NK-92 treated with Interleukin-12 subunit alpha and Interleukin-12 subunit beta, amount 100 ng/mL, for 24 hours (cell line): Measurements from ENCODE around the gene HDAC7.
A peak's percentile ranks its signal among the peaks of the same experiment; 100 is the strongest.

Source experiments
- DNase-seq: peaks from one replicate; lab custom pipeline; 2025; lab: John Stamatoyannopoulos, UW

The HDAC7 gene

DNA sequence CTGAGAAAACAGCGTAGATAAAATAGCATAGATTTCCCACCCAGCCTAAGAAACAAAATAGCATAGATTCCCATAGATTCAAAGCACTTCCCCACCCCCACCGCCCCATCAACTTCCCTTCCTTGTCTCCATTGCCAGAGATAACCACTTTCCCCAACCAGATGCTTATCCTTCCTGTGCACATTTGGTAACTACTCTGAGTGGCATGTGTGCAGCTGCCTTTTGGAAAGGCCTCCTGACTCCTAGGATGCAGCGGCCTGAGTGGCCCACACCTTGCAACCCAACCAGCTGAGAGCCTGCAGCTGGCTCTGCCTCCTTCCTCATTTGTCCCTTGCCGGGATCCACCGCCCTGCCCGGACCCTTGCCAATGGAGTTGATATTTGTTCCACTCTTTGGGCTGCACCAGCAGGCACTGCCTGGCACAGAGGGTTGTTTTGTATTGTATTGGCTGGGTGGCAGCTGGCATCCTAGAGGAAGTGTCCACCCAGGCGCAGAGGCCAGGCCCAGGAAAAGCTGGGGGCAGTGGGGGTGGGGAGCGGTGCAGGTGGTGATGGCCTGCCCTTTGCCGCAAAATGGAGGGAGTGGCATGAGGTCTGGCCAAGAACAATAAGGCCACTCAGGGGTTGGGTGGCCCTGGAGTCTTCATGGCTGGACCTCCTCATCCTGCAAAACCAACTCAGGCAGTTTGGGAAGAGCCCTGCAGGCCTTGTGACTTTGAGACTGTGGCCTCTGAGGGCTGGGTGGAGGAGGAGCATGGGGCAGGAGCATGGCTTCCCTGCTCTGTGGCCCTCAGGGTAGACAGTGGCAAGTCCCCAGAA lies 41.8 kb downstream of the HDAC7 start:
- no peak for DNase-seq

DNA sequence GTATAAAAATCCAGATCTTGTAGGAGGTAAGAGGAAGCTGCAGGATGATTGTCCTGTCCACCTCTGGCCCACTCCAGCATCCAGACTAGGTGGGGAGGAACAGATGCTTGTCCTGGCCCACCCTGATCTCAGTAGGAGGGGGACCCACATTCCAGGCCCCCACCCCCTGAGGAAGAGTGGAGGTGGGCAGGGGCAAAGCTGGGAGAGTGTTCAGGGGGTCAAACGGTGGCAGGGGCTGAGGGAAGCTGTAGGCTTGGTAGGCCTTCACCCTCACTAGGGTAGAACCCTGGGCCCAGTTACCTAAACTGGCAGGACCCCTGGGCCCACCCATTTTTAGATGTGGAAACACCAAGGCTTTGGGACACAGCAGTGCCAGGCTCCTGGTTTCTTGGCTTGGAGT lies 42.6 kb downstream of the HDAC7 start:
- DNase-seq: no peak

DNA sequence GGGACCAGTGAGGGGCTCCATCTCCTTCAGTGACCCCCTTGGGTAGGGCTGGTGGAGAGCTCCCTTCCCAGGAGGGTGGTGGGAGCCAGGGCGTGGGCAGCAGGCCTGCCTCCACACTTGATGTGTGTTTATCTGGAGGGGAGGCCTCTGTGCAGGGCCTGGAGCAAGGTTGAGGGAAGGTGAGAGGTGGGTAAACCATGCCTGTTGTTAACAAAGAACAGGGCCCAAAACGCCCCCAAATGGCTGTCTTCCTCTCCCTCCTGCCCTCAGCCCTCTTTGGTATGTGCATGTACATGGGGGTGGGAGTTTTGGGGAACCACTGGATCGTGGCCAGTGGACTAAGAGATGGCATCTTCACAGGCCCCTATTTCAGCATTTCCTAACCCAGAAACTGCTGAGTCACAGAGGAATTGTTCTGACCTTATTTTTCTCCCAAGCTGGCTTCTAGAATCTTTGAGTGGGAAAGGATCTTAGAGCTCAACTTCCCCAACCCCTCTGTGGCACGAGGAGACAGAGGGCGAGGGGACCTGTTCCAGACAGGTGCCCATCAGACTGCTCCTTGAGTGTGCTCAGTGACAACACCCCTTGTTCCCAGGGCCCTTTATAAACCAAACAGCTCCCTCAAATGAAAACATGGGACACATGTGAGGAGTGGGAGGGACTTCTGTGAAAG lies 43.1 kb downstream of the HDAC7 start:
- DNase-seq: no peak

DNA sequence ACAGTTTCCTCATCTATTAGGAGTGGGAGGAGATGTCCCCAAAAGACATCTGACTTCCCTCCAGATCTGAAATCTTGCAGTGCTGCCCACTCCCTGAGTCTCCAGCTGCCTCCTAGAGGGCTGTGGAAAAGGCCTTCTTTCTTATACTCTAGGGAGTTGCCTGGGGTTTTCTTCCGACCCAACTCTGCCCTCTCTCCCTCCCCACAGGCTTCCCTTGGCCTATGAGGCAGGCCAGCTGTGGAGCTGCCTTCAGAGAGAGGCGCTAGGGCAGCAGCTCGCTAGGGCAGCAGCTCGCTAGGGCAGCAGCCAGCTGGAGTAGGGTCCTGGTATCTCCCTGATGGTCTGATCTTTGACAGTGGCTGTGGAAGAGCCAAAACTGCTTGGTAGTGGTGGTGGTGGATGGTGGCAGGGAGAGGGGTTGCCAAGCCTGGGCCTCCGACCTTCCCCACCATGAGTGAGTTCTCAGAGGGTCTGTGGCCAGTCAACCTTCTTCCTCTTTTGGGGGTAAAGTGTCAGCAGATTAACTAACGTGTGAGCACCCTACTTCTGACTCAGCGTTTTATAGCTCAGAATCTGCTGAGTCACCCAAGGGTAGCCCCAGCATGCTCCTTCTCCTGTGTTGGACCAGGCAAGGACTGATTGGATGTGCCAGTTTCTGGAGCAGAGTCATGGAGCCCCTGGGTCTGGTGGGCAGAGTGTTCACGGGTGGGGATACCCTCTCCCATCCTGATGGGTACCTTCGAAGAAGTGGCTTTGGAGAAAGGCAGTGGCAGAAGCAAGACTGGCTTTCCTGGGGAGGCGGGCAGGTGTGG lies 44.4 kb downstream of the HDAC7 start:
- DNase-seq: peak; percentile 22

DNA sequence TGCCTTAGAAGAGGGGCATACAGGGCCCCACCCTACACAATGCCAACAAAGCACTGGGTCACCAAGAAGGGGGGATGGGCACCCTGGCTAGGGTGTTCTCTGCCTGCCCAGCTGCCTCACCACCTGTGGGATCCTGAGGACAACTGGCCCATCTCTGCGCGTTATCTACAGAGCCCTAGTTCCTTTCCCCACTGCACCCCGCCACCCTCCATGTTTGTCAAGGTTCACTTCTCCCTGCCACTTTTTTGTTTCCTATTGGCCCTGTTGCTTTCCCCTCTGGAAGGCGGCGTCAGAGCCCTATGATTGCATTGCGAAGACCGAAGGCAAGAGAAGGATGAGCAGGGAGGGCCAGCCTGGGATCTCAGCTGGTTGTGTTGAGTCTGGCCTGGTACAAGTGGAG lies 45.0 kb downstream of the HDAC7 start:
- DNase-seq: no peak

DNA sequence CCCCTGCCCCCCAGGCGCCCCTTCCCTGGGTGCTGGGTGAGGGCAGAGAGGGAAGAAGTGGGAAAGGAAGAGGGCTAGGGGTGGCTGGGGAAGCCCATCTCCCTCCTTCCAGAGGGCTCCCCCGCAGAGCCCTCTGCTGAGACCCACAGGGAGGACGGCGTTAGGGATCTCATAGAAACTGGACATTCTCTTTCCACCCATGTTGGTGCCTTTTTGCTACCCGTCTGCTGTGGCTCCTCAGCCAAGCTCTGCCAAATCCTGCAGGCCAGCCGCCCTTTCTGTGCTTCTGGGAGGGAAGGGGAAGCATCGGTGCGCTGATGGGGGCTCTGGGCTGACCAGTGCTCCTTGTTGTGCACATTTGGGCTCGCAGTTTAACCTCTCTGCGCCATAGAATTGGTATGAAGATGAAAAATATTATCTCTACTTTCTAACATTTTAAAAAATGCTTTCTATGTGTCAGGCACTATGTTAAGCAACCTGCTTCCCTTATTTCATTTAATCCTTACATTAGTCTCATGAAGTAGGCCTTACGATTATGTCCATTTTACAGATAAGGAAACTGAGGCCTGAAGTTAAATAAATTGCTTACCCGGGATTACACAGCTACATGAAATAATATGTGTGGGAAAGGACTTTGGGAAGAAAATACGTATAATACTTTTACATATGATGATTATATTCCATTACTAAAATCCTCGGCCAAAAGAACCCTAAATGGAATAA lies 45.7 kb downstream of the HDAC7 start:
- DNase-seq: no peak

DNA sequence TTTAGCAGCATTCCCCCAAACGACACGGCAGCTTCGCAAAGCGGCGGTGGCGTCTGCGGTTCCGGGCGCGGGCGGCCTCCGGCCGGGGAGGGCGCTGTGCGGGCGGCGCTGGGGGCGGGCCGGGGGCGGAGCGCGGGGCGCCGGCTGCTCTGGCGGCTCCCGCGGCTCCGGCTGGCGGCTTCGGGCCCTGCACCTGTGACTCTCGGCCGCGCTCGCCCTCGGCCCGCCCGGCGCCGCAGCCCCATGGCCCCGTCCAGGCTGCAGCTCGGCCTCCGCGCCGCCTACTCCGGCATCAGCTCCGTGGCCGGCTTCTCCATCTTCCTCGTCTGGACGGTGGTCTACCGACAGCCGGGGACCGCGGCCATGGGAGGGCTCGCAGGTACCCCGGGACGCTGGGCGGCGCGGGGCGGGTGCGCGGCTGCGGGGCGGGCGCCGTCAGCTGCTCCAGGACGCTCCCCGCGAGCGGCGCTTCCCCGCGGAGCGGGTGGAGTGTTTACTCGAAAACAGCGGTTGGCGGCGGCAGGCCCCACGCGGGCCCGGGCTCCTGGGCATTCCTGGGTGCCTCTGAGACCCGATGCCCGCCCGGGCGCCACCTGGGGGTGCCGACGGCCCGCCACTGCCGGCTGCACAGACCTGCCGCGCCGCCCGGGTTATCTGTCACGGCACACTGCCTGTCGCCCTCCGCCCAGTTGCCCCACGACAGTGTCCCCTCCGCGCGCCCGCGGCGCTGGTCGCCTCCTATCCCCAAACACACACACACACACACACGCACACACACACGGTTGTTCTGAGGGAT lies 46.4 kb downstream of the HDAC7 start, which contains the start of gene SLC48A1:
TSS of gene SLC48A1 (plus strand) at position 177 of the 796 bp plus-strand sequence. CDS start at position 244, 67 bp downstream.
- no peak for DNase-seq

DNA sequence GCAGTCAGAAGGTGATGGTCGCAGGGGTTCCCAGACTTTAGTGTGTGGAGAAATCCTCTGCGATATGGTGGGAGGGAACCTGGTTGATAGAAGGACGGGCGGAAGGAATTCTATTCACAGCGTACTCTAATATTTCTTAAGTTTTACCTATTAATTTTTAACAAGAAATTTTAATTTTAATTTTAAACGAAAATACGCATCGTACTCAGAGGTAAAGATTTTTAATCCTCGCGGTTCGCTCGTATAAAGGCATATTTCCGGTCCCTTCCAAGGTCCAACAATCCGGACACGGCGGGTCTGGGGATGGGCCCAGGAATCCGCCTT lies 47.0 kb downstream of the HDAC7 start:
- DNase-seq: no peak

DNA sequence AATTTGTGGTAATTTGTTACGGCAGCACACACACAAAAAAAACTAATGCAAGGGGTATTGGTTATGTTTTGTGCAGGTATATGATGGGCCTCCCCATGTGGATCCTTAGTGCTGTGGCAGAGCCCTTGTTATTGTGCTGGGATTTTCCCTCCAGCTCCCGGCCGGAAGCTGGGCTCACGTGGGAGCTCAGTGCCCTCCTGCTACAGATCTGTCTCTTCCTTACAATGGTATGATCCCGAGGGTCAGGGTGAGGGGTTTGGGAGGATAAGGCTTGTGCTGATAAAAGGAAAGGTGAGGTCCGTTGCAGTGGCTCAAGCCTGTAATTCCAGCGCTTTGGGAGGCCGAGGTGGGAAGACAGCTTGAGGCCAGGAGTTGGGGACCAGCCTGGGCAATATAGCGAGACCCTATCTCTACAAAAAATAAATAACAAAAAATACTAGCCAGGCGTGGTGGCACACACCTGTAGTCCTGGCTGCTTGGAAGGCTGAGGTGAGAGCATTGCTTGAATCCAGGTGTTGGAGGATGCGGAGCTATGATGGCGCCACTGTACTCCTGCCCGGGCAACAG lies 47.5 kb downstream of the HDAC7 start:
- no peak for DNase-seq

DNA sequence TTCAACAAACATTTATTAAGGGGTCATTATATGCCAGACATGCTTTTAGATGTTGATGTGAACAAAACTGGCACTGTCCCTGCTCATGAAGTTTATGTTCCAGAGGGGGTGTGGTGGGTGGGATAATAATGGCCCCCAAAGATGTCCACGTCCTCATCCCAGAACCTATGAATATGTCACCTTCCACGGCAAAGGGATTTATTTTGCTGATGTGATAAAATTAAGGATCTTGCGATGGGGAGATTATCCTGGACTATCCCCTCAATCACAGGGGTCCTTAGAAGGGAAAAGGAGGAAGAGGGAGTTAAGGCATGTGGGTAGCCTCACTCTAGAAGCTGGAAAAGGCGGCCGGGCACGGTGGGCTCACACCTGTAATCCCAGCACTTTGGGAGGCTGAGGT lies 48.4 kb downstream of the HDAC7 start:
- DNase-seq: no peak

DNA sequence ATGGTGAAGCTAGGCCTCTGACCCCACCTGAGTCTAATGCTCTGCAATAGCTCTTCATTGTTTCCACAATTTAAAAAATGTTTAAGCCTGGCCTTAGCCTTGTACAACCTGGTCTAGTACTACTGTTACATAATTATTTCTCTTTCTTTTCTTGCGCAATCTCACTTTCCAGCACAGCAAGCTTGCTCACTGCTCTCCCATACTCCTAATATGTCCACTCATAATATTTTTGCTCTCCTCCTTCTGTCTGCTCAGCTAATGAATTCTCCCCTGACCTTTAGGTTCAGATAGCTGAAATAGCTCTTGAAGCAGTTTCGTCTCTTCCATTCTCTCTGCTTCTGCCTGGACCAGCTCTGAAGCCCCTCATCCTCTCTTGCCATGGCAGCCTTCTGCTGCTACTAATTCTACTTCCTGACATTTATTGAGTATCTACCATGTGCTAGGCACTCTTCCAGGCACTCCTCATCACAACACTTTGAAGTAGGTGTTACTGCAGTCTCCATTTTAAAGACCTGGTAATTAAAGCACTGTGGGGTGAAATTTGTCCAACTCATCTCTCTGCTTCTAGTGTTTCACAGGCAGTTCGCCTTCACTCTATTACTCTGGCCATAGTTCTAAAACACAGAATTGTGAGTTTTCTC lies 49.5 kb downstream of the HDAC7 start:
- DNase-seq: no peak

DNA sequence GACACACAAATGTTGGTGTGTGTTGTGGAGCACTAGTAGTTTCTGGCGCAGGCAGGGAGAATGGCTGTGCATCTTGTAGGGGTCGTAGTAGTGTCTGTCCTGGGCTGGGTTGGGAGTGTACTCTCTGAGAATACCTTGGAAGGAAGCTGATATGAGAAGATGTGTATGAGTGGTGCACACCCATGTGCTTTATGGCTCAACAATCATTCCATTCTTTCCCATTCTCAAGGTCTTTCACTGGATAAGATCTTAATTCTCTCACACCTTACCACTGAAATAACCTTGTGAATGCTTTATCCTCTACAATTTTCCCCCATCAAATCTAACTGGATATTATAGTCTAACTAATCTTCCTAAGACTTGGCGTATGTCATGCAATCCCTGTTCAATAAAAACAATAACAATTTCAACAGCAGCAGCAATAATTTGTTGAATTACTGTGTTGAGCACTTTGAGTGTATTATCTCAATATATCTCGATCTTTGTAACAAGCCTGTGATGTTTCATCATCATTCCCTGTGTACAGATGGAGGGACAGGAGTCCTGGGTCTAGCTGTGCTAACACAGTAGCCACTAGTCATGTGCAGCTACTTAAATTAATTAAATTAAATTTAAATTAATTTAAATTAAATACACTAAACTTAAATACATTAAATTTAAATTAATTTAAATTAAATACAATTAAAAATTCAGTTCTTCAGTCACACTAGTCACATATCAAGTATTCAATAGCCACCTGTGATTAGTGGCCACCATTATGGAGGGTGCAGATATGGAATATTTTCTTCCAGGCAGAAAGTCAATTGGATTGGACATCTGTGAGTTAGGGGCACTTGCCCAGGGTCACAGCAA lies 50.2 kb downstream of the HDAC7 start:
- DNase-seq: no peak

DNA sequence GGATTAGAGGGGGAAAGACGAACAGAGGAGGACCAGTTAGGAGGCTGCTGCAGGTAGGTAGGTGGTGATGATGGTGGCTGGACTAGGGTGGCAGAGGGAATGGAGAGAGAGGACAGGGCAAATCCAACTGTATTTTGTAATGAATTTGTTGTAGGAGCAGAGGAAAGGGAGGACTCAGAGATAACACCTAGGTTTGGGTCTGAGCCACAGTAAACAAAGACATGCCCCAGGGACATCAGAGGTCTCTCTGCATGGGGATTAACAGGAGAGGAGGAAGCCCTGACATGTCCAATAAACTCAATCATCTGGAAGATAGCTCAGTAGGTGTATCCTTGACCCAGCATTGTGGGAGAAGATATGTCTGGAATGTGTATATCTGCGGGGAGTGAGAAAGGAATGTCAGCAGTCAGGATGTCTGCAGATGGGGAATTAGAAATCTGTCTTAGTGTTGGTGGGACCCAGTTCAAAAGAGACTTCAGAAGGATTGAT lies 51.3 kb downstream of the HDAC7 start:
- DNase-seq: no peak

DNA sequence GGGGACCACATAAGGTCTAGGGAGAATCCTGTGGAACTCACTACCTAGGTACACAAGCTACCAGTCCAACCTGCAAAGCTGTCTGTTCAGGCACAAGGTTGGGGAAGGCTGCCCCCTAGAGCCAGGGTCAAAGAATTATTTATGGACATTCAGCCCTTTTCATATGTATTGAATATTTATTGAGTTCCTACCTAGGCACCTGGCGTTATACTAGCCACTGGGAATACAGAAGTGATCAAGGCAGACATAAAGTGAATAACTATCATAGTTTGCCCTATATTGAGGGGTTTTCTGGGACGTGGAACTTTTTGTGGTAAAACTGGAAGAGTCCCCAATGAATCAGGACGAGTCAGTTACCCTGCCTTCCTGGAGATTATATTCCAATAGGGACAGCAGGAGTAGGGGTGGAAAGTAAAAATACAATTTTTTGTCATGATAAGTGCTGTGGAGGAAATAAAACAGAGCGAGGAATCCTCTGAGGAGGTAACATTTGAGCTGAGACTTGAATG lies 52.4 kb downstream of the HDAC7 start:
- DNase-seq: peak; percentile 49

DNA sequence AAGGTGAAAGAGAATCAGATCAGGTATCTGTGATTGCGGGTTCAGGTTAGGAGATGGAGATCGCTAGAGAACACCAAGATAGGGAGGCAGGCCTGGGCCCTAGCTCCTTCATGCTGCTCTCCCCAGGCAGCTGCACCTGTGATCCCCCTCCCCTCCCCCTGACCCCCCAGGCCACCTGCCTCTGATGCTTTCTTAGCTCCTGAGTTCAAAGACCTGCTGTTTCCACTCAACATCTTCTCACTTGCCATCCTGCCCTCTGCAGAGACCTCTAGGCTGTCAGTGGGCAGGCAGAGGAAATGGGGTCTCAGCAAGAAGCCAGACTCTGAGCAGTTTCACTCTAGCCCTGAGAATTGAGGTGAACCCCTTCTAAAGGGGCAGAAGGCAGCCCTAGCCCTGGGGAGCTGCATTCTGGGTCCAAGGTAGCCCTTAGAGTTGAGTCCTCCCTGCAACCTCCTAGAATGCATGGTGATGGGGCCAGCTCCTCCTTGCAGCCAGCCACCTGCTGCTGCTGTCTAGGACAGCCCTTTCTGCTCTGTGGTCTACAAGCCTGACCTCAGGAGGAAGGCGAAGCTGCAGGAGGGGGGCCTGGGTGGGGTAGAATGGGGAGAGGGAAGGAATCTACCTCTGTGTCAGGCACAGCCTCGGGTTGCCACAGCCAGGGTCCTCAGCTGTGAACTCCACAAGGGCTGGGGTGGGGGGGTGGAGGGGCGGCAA lies 53.0 kb downstream of the HDAC7 start:
- DNase-seq: peak; percentile 49

DNA sequence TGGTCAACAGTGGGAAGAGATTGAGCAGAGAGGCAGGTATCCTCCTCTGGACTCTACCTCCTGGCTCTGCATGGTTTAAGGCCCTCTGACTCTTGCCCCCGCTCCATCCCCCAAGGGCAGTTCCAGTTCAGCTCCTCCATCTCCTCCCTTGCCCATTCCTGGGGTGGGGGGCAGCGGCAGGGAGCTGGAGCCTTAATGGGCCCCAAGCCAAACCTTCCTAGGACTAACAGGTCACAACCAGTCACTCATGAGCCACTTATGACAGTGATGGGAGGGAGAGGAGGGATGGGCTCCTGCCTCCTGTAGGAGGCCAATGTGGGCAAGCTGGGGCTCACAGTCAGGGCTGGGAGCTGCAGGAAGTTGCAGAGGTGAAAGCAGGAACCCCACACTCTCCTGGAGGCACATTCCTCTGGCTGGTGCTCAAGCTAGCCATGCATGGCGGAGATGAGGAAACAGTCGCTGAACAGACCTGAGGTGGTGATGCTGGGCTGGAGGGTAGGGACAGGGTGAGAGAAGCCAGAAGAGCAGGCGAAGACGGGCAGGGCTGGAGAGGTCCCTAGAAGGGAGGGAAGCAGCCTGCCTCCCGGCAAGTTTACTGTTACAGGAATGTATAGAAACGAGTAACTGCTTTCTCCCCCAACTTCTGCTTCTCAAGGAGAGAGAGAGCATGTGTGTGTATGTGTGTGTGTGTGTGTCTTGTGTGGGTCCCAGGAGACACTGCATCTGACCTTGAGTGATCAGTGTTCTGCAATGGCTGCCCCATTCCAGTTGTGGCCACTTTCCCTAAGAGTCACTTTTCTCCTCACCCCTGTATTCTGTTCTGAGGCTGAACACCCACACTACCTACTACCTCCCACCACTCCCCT lies 56.0 kb downstream of the HDAC7 start:
- DNase-seq: no peak

DNA sequence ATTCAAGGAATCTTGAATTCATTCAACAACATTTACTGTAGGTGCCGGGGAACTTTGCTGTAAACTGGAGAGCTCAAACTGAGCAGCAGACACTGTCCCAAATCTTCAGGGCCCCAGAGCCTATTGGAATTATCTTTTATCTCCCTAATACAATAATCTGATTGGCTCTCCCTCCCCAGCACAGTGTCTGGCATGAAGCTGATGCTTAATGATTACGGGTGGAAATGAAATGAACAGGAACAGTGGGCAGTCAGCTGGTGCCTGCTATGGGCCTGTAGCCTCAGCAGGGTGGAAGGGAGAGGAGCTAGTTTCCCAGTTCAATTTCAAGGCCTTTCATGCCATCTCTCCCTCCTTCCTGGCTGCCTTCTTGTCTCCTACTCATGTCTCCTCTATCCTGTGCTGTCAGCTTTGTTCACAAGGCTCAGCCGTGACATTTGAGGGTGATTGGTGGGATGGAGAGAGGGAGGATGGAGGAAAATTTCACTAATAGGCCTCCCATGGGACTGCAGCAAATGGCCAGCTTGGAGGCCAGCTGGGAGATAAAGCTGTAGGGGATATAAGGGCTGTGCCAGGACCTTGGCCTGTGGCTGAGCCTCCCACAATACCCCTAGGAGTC lies 56.7 kb downstream of the HDAC7 start:
- DNase-seq: no peak
